ENCODE results near the gene F2RL2.

DNA sequence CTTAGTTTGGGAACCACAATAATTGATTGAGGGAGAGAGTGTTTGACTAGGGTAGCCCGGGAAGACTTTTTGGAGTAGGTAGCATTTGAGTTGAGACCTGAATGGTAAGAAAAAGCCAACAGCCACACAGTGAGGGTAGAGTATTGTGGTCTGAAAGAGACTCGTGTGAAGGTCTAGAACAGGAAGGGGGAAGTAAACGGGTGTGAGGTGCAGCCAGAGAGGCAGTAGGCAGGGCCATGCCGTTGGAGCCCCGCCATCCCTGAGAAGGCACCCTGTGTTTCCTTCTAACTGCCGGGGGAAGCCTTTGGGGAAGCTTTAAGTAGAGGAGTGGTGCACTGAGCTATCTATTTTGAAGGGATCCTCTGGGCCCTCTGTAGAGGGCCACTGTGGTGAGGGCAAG is 3.5 kb upstream of the F2RL2 start:
- TF ChIP-seq FOXK2 (IDR thresholded peaks at IDR 0.05): no peak
- TF ChIP-seq FOXM1 (IDR thresholded peaks at IDR 0.05; ENCODE audit: borderline replicate concordance): no peak
- TF ChIP-seq NFRKB (IDR thresholded peaks at IDR 0.05): no peak
- TF ChIP-seq SP1 (IDR thresholded peaks at IDR 0.05): no peak
- TF ChIP-seq FOXA1 (IDR thresholded peaks at IDR 0.05): no peak
- no peak for TF ChIP-seq ARNT (IDR thresholded peaks at IDR 0.05)
- no peak for TF ChIP-seq SUZ12 (IDR thresholded peaks at IDR 0.05)
- no peak for TF ChIP-seq CTBP1 (IDR thresholded peaks at IDR 0.05; ENCODE audit: borderline replicate concordance)
- TF ChIP-seq HDGF (IDR thresholded peaks at IDR 0.05; ENCODE audit: borderline replicate concordance): no peak
- no peak for TF ChIP-seq TARDBP (IDR thresholded peaks at IDR 0.05)
- no peak for TF ChIP-seq LEF1 (IDR thresholded peaks at IDR 0.05; ENCODE audit: borderline replicate concordance)
- no peak for TF ChIP-seq BHLHE40 (IDR thresholded peaks at IDR 0.05; ENCODE audit: borderline replicate concordance)
- no peak for TF ChIP-seq ELF4 (IDR thresholded peaks at IDR 0.05)
